ENCODE results near the gene MACC1.

MACC1 gene

GRCh38 chr7:20172736-20173334, 44.3 kb downstream of the MACC1 start:
- no peak for DNase-seq

DNA sequence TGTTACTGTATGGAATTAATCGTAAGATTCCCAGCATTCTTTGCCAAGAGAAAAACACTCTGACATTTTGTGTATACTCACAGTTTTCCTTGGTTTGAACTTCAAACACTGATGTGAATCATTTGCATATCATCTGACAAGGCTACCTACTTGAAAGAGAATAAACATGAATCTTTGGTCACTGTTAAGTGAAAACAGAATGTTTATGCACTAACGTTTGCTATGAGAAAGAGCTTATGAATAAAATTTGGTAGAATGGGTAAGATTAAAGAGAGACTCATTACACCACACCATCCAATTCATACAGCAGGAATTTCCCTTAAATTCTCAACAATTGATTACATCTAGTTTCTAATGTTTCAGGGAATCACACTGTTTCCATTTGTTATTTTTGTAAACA, 46.6 kb downstream of the MACC1 start:
- no peak for DNase-seq

- no peak for DNase-seq
Measured at GRCh38 chr7:20165146-20165510, 52.1 kb downstream of the MACC1 start.

DNA sequence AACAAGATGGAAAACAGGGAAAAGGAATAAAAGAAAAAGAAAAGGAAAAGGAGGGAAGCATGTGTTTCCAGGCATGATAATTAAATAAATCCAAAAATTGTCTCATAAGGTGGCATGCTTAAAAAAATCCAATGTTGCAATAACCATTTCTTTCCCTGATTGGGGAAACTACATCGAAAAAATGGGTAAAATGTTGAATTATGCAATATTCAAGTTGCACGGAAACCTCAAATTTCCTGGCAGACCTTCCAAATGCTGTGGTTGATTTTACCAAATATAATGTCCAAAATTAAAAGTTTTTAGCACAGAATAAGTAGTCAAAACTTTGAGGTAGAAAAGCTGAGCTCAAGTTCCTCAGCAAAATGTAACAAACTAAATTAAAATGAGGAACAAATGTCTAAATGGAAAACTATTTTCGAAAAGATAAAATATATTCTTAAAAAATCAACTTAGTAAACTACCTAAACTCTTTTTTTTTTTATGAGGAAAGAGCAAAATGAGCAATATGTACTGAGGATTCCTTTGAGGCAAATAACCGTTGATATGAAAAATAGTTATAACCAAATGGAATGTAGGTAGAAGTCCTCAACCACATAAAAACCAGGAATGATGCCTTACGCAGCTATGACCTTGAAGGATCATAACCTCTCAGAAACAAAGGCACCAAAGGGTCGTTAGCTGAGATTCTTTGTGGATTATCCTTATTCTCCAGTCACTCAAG, 52.6 kb downstream of the MACC1 start:
- no peak for DNase-seq

- DNase-seq, result no peak
Measured at GRCh38 chr7:20162665-20163064, 54.5 kb downstream of the MACC1 start.

- DNase-seq, result no peak
Measured at GRCh38 chr7:20159226-20159747, 57.9 kb downstream of the MACC1 start.

- no peak for DNase-seq
Measured at GRCh38 chr7:20158684-20159083, 58.5 kb downstream of the MACC1 start.

GRCh38 chr7:20157456-20157855, 59.7 kb downstream of the MACC1 start:
- no peak for DNase-seq

DNA sequence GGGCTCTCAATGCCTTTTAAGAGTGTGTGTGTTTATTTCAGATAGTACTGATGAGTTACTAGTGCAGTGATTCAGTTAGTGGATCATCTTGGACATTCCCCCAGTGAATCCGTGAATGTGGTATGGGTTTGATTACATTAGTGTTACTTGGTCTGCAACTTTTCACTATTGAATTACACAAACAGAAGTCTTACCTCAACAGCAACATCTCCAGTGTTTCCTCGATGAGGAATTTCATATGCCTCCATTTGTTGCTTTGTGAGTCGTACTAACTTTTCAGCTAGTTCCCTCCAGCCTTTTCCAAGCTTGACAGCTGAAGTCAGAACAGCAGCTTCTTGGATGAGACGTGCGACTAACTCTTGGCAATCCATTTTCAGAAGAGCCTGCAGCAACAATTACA, 63.2 kb downstream of the MACC1 start:
- DNase-seq, result no peak

GRCh38 chr7:20153567-20153966, 63.6 kb downstream of the MACC1 start:
- no peak for DNase-seq

GRCh38 chr7:20152511-20152910, 64.7 kb downstream of the MACC1 start:
- no peak for DNase-seq

DNA sequence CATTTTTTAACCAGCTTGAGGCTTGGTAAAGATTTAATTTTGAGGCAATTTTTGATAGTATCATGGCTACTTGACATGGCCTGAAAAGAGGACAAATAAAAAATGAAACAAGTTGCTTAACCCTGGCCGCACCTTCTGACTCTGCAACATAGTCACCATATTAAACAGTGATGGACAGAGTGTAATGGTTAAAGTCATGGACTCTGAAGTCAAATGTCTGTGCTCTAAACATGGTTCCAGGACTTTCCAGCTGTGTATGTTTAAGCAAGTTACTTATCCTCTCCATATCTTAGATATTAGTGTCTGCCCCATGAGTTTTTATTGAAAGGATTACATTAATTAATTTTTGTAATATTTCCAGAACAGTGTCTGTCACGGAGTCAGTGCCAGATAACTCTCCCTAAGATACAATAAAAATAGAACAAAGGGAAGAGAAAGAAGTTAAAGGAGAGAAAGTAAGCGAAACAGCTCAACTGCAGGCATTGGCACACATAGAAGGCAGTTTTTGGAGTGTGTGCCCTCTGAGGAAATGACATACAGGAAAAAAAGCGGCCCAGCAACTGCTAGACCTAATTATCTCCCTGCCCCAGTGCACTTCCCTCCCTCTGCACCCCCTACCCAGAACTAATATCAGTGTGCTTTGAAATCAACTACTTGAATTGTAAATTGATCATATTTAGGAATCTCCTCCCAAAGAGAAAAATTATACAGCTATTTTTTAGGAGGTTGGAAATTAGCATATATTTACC, 65.3 kb downstream of the MACC1 start:
- no peak for DNase-seq

GRCh38 chr7:20146451-20146850, 70.7 kb downstream of the MACC1 start:
- no peak for DNase-seq

DNA sequence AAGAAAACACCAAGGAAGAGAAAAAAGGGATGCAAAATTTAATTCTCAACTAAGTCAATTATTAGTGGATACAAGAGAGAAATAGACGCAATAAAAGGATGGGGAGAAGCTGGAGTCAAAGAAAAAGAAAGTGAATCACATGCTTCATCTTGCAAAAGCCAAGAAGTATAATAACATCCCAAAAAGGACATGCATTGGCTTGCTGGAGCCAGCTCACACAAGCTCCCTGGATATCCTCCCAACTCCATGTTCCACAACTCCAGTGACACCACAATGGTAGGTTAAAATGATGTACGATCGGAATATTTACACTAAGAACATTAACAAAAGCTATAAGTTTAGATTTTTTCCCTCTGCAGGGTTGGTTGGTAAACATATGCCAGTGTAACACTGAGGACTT, 72.4 kb downstream of the MACC1 start:
- DNase-seq, result no peak

GRCh38 chr7:20141666-20142065, 75.5 kb downstream of the MACC1 start:
- DNase-seq, result no peak

GRCh38 chr7:20141002-20141345, 76.2 kb downstream of the MACC1 start:
- no peak for DNase-seq

DNA sequence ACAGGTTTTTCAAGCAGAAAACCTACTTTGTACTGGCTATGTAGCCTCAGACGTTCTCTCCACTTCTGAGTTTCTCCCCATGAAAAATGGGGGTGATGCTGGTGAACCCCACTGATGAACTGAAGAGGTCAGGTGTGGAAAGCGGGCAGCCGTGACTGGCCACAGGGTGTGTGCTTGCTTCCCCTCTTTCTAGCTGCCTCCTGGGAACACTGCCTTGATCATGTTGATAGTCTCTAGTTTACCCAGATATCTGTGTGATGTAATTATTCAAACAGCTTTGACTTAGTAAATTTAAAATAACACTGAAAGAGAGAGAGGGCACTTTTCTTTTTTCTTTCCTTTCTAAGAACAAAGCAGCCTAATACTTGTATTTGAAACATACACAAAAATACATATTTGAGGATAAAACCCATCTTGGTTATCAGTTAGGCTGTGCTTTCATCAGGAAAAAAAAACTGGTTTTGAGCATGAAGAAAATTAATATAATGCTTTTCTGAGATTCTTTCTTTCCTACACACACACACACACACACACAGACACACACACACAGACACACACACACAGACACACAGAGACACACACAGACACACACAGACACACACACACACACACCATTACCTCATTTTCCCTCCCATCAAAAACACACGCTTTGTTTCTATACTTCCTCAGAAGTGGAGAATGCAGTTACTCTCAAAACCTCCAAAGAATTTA, 76.7 kb downstream of the MACC1 start:
- no peak for DNase-seq

- no peak for DNase-seq
Measured at GRCh38 chr7:20136647-20137046, 80.5 kb downstream of the MACC1 start.

- no peak for DNase-seq
Measured at GRCh38 chr7:20133803-20134202, 83.4 kb downstream of the MACC1 start.

DNA sequence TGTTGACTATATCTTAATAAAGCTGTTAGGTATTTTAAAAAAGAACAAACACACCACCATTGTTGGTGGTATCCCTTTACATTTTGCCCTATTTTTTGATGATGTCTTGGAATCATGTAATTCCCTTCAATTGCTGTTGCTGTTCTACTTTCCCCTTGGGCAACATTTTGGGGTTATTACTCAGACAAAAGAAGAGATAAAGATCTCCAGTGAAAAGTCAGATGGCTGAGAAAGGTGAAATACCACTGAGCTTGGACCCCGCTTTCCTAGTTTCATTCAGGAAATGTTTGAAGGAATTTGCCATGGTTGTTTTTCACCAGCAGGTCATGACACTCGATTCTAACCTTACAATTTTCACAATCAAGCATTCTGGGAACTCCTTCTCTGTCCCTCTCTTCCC, 84.6 kb downstream of the MACC1 start:
- DNase-seq, result no peak

GRCh38 chr7:20131776-20132175, 85.4 kb downstream of the MACC1 start:
- DNase-seq, result no peak

DNA sequence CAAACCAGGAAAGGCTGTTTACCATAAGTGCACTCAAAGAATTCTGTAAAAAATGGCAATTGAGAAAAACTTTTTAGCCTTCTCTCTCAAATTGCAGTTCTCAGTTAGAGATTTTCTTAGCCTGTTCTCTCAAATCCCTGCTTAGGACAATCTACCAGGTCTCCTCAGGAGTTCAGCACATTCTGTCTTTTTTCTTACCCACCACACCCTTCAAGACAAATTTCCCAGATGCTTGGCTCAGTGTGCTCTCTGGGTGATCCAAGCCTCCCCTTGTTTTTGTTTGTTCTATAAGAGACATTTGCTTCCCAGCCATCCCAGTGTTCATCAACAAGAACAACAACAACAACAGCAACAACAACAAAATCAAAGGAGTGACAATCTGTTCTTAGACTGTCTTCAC, 87.3 kb downstream of the MACC1 start:
- no peak for DNase-seq

- DNase-seq, result no peak
Measured at GRCh38 chr7:20128001-20128400, 89.2 kb downstream of the MACC1 start.
